BLaER1 treated with 17β-estradiol and CSF1 and Interleukin-3, amounts not matched to agents 10 nM and 100 nM (cell line): Measurements from ENCODE around the gene NAPA.

ENCODE experiments used
- H3K27ac ChIP-seq, 11 experiments: shearing (Covaris generic); formaldehyde crosslinking; 2 replicates each; pipeline ENCODE4 v1.8.1; 2022
- H3K27me3 ChIP-seq, 11 experiments: shearing (Covaris generic); formaldehyde crosslinking; 2 replicates each; pipeline ENCODE4 v1.8.1; 2022
- H3K36me3 ChIP-seq, 11 experiments: shearing (Covaris generic); formaldehyde crosslinking; 2 replicates each; pipeline ENCODE4 v1.8.1; 2022
- H3K4me1 ChIP-seq, 10 experiments: shearing (Covaris generic); formaldehyde crosslinking; 2 replicates each; pipeline ENCODE4 v1.8.1; 2022
- H3K4me2 ChIP-seq, 11 experiments: shearing (Covaris generic); formaldehyde crosslinking; 2 replicates each; pipeline ENCODE4 v1.8.1; 2022
- H3K4me3 ChIP-seq, 10 experiments: shearing (Covaris generic); formaldehyde crosslinking; 2 replicates each; pipeline ENCODE4 v1.8.1; 2022
- H3K9ac ChIP-seq, 11 experiments: shearing (Covaris generic); formaldehyde crosslinking; 2 replicates each; pipeline ENCODE4 v1.8.1; 2022
- H3K9me3 ChIP-seq, 11 experiments: shearing (Covaris generic); formaldehyde crosslinking; replicated peaks in 1 of 11; 2 replicates each; pipeline ENCODE4 v1.8.1; 2022
- H4K20me1 ChIP-seq, 11 experiments: shearing (Covaris generic); formaldehyde crosslinking; 2 replicates each; pipeline ENCODE4 v1.8.1; 2022
- Cebpa-rat ChIP-seq, 11 experiments: shearing (Covaris generic); IDR thresholded peaks; 2 replicates each; pipeline ENCODE4 v1.8.1; 2022

NAPA gene

DNA sequence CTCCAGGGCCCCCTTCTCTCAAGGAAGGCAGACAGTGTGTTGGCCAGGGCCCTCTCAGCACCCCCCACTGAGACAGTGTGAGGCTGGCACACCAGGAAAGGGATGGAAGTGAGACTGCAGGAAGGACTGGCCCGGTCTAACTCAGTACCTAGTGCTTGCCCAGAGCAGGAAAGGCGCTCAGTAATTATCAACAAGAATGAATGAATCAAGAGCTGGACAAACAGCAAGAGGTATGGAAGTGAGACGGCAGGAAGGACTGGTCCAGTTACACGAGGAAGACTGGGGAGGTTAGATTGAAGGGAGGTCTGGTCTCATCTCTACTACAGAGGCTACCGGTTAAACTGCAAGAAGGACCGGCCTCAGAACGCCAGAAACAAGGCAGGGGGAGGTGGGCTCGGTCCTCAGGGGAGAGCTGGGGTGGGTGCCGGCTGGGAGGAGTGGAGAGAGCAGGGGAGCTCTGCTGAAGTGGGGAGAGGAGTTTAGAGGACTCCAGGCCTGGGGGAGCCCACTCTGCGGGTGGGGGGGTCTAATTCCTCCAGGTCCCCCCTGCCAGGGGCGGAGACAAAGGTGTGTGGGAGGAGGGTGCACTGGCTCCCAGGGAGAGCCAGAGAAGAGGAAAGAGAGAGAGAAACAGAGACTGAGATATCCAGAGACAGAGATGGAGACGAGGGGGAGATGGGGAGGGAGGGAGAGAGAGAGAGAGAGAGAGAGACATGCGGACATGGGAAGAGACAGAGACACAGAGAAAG lies 44.2 kb downstream of the NAPA start:
- Histone ChIP-seq H3K9me3 (no peaks in the 10 kb centered on the region), H3K4me1 (peaks cover 0 to 10% (median 6%) of the 10 kb centered on the region in 10 experiments; a peak in 12 of 20 replicates), H3K27me3 (peaks cover 54 to 63% (median 58%) of the 10 kb centered on the region in 11 experiments), H3K4me3 (no peak overlapping the region), H4K20me1 (peaks cover 0 to 62% (median 5%) of the 10 kb centered on the region in 11 experiments; a peak in 11 of 22 replicates), H3K36me3 (no peaks in the 10 kb centered on the region), H3K27ac (no peak overlapping the region), H3K4me2 (no peak overlapping the region), H3K9ac (no peak overlapping the region)
- TF ChIP-seq Cebpa-rat (IDR thresholded peaks at IDR 0.05): no peak

DNA sequence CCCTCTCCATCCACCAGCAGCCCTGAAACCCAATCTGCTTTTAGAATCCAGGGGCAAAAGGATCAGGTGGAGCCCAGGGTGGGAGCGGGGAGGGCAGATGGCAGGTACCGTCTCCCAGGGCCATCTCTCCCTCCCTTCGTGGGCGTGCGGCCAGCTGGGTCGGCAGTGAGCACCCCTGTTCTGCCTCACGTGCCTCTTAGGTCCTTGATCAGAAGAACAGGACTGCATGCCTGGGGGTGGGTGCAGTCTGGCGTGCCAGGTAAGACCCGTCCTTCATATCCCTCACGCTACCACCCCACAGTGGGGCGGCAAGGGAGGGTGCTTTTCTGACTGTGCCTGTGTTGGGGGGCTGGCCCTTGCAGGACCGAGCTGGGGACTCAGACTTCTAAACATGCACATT lies 45.1 kb downstream of the NAPA start:
- Histone ChIP-seq H4K20me1 (peaks cover 0 to 58% (median 6%) of the 10 kb centered on the region in 11 experiments; a peak in 11 of 22 replicates), H3K27ac (no peak overlapping the region), H3K4me3 (no peak overlapping the region), H3K4me2 (no peak overlapping the region), H3K36me3 (no peaks in the 10 kb centered on the region), H3K27me3 (peaks cover 54 to 63% (median 58%) of the 10 kb centered on the region in 11 experiments), H3K9ac (no peak overlapping the region), H3K4me1 (peaks cover 0 to 10% (median 6%) of the 10 kb centered on the region in 10 experiments; a peak in 12 of 20 replicates), H3K9me3 (no peaks in the 10 kb centered on the region)
- TF ChIP-seq Cebpa-rat (IDR thresholded peaks at IDR 0.05): no peak

DNA sequence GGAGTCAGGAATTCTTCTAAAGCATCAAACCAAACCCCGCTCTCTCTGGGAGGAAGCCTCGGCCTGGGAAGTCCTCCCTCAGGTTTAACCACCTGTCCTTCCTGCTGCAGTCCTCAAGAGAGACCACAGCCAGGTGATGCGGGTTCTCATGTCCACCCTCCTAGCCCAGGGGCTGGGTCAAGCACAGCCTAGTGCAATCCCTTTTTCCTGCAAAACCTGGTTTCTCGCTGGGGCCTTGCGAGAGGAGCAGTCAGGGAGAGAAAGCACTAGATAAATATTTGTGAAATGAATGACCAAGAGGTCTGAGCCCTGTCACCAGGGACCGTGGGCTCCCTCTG lies 45.5 kb downstream of the NAPA start:
- H3K9me3 ChIP-seq: no peaks in the 10 kb centered on the region
- H3K27me3 ChIP-seq: peaks cover 54 to 63% (median 58%) of the 10 kb centered on the region in 11 experiments
- H3K4me1 ChIP-seq: peaks cover 0 to 10% (median 6%) of the 10 kb centered on the region in 10 experiments; a peak in 12 of 20 replicates
- H3K27ac ChIP-seq: no peak overlapping the region
- H3K4me3 ChIP-seq: no peak overlapping the region
- H3K9ac ChIP-seq: no peak overlapping the region
- H3K36me3 ChIP-seq: no peaks in the 10 kb centered on the region
- peaks cover 0 to 54% (median 6%) of the 10 kb centered on the region in 11 experiments; a peak in 11 of 22 replicates for H4K20me1 ChIP-seq
- no peak overlapping the region for H3K4me2 ChIP-seq
- no peak for TF ChIP-seq Cebpa-rat (IDR thresholded peaks at IDR 0.05)

DNA sequence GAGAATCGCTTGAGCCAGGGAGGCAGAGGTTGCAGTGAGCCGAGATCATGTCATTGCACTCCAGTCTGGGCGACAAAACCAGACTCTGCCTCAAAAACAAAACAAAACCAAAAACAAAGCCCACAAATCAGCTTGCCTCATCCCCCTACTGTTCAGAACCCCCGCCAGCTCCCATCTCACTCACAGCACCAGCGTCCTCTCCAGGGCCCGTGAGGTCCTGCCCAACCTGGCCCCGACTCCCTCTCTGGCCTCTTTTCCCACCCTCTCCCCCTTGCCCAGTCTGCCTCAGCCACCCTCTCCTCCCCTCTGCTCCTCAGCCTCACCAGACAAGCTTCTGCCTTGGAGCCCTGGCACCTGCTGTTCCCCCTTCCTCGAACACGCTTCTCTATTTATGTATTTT lies 46.9 kb downstream of the NAPA start:
- Histone ChIP-seq H3K27ac (no peak overlapping the region), H3K4me3 (no peak overlapping the region), H3K9me3 (no peaks in the 10 kb centered on the region), H3K9ac (no peak overlapping the region), H3K4me1 (peaks cover 0 to 10% (median 6%) of the 10 kb centered on the region in 10 experiments; a peak in 12 of 20 replicates), H4K20me1 (peaks cover 0 to 43% (median 6%) of the 10 kb centered on the region in 11 experiments; a peak in 11 of 22 replicates), H3K4me2 (no peak overlapping the region), H3K36me3 (no peaks in the 10 kb centered on the region), H3K27me3 (peaks cover 54 to 63% (median 57%) of the 10 kb centered on the region in 11 experiments)
- no peak for TF ChIP-seq Cebpa-rat (IDR thresholded peaks at IDR 0.05)

DNA sequence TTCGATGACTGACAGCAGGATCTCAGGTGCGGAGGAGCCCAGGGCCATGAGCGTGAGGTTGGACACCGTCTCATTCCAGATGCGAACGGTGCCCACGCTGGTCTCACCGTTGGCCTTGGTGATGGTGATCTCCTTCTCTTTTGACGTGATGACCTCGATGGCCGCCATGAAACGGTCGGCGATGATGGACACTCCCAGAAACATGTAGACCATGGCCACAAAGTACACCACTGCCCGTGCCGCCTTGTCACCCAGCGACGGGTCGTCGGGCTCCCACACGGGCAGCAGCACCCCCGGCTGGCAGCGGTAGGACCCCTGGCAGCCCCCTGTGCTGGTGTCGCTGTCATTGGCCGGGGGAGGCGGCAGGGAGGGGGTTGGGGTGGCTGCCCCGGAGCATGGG lies 48.9 kb downstream of the NAPA start:
- H3K4me1 ChIP-seq: no peaks in the 10 kb centered on the region; a peak in 1 of 20 replicates
- H3K4me2 ChIP-seq: no peak overlapping the region
- no peak overlapping the region for H3K9ac ChIP-seq
- peaks cover 38 to 46% (median 41%) of the 10 kb centered on the region in 11 experiments for H3K27me3 ChIP-seq
- peaks cover 0 to 34% (median 6%) of the 10 kb centered on the region in 11 experiments; a peak in 11 of 22 replicates for H4K20me1 ChIP-seq
- no peak overlapping the region for H3K27ac ChIP-seq
- H3K9me3 ChIP-seq: no peaks in the 10 kb centered on the region
- TF ChIP-seq Cebpa-rat (IDR thresholded peaks at IDR 0.05): no peak
- no peak overlapping the region for H3K4me3 ChIP-seq
- H3K36me3 ChIP-seq: no peaks in the 10 kb centered on the region

DNA sequence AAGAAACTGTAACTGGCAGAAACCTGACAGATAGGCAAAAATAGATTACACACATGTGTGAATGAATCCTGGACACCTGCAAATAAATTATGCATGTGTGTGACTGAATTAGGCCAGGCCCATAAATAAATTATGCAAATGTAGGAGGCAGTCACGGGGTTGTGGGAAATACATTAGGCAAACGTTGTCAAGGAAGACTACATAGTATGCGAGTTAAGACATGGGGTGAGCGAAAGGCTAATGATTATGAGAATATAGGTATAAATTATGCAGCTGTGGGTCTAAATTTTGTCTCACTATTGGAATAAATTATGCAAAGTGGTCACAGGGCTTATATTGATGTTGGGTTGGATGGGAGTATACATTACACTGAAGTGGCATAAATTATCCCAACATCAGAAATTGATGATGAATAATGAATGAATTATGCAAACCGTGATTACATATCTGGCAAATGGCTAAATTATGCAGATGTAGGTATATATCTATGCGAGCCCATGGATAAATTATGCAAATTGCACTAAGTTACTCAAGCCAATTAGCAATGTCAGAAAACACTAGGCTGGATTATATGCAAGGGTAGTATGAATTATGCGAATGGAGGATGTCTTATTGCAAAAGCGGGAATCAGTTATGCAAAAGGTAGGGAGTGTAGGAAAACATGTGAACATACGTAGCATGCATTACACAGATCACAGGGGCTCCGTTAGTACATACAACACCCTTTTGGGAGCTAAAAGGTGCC lies 50.0 kb downstream of the NAPA start:
- no peak overlapping the region for H3K9ac ChIP-seq
- H3K27ac ChIP-seq: no peak overlapping the region
- H3K36me3 ChIP-seq: no peaks in the 10 kb centered on the region
- peaks cover 30 to 39% (median 33%) of the 10 kb centered on the region in 11 experiments for H3K27me3 ChIP-seq
- no peaks in the 10 kb centered on the region for H3K9me3 ChIP-seq
- no peak for TF ChIP-seq Cebpa-rat (IDR thresholded peaks at IDR 0.05)
- no peak overlapping the region for H3K4me3 ChIP-seq
- H3K4me1 ChIP-seq: no peaks in the 10 kb centered on the region; a peak in 1 of 20 replicates
- H3K4me2 ChIP-seq: no peak overlapping the region
- peaks cover 0 to 27% (median 6%) of the 10 kb centered on the region in 11 experiments; a peak in 11 of 22 replicates for H4K20me1 ChIP-seq

DNA sequence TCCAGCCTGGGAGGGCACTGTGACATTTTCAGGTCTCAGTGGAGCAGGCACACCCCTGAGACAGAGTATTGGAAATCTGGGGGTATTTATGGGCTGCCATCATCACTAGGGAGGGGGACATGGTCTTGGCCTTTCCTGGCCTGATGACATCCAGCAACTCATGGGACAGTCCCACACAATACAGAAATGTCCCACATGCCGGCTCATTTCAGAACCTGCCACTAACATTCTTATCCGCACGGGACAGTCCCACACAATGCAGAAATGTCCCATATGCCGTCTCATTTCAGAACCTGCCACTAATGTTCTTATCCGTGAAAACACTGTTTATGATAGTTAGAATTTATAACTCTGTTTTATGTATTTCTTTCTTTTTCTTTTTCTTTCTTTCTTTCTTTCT lies 53.0 kb downstream of the NAPA start:
- Histone ChIP-seq H3K27me3 (peaks cover 27 to 39% (median 33%) of the 10 kb centered on the region in 11 experiments), H4K20me1 (peaks cover 0 to 8% (median 0%) of the 10 kb centered on the region in 11 experiments; a peak in 4 of 22 replicates), H3K9ac (no peak overlapping the region), H3K27ac (no peak overlapping the region), H3K4me3 (no peak overlapping the region), H3K9me3 (peaks cover 0 to 6% (median 5%) of the 10 kb centered on the region in 11 experiments; a peak in 15 of 22 replicates), H3K4me2 (no peak overlapping the region), H3K36me3 (no peaks in the 10 kb centered on the region), H3K4me1 (no peaks in the 10 kb centered on the region)
- no peak for TF ChIP-seq Cebpa-rat (IDR thresholded peaks at IDR 0.05)

DNA sequence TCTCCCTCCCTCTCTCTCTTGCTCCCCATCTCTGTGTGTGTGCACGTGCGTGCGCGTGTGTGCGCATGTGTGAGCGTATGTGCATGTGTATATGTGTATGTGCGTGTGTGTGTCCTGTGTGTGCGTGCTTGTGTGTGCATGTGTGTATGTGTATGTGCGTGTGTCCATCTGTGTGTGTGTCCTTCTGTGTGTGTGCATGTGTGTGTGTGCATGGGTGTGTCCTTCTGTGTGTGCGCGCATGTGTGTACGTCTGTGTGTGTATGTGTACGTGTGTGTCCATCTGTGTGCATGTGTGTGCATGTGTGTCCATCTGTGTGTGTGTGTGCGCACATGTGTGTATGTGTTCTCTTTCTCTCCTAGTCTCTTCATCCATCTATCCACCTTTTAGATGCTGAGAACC lies 55.4 kb downstream of the NAPA start:
- Histone ChIP-seq H3K4me1 (no peaks in the 10 kb centered on the region), H4K20me1 (peaks cover 0 to 5% (median 0%) of the 10 kb centered on the region in 11 experiments; a peak in 2 of 22 replicates), H3K4me2 (no peak overlapping the region), H3K4me3 (no peak overlapping the region), H3K36me3 (no peaks in the 10 kb centered on the region), H3K9me3 (peaks cover 15 to 25% (median 23%) of the 10 kb centered on the region in 11 experiments), H3K9ac (no peak overlapping the region), H3K27ac (no peak overlapping the region), H3K27me3 (peaks cover 43 to 57% (median 56%) of the 10 kb centered on the region in 11 experiments)
- TF ChIP-seq Cebpa-rat (IDR thresholded peaks at IDR 0.05): no peak

DNA sequence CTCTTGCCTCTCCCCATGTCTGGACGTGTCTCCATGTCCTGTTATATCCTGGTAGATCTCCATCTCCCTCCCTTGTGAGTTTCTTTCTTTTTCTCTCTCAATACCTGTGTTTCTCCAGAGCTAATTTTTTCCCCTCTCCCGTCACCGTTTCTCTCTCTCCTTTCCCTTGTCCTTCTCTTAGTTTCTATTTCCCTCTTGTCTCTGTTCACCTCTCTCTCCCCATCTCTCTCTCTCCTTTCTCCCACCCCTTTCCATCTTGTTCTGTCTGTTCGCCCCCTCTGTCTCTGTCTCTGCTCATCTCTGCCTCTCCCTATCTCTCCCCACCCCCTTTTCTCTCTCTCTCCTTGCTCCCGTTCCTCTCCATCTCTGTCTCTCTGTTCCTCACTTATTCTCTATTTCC lies 56.2 kb downstream of the NAPA start:
- Histone ChIP-seq H3K27me3 (peaks cover 43 to 64% (median 61%) of the 10 kb centered on the region in 11 experiments), H3K36me3 (no peaks in the 10 kb centered on the region), H3K27ac (no peak overlapping the region), H3K4me1 (no peaks in the 10 kb centered on the region), H3K4me2 (no peak overlapping the region), H3K4me3 (no peak overlapping the region), H4K20me1 (peaks cover 0 to 5% (median 0%) of the 10 kb centered on the region in 11 experiments; a peak in 3 of 22 replicates), H3K9me3 (peaks cover 15 to 25% (median 23%) of the 10 kb centered on the region in 11 experiments), H3K9ac (no peak overlapping the region)
- TF ChIP-seq Cebpa-rat (IDR thresholded peaks at IDR 0.05): no peak
